Right cardiac atrium (tissue), 5 donors: ENCODE data around the gene RTKN. TPM values are rescaled to one million over a fixed set of nuclear protein-coding genes. Genes with fewer than 3 reads are reported as not detected.
"Not testable (repeated sequence)": the region's sequence is repeated elsewhere in the genome, so short reads cannot be mapped to it uniquely, and the experiment has no call there.

Experiments
- ATAC-seq, 2 donors: fragments of 200-7000 bp; cut with Tn5 transposase; one replicate each; pipeline versions ENCODE4 v1.8.0 to v1.9.1; 2020; ENCODE audit warnings: moderate library complexity in 2 of 2, mild to moderate bottlenecking in 1 of 2
- DNase-seq, 3 donors: peaks; one replicate each; pipeline ENCODE4 v3.0.0-alpha.2; 2020
- H3K27ac ChIP-seq: one replicate; pipeline ENCODE4 v1.5.1; 2013; ENCODE audit warnings: mild to moderate bottlenecking, low read length, control low read depth, moderate library complexity
- H3K27me3 ChIP-seq: one replicate; pipeline ENCODE4 v1.6.1; 2013; ENCODE audit not compliant: control insufficient read depth, insufficient read depth
- H3K4me1 ChIP-seq: one replicate; pipeline ENCODE4 v1.6.1; 2013; ENCODE audit warnings: low read length; ENCODE audit not compliant: control insufficient read depth, insufficient read depth
- H3K4me3 ChIP-seq: one replicate; pipeline ENCODE4 v1.5.1; 2013; ENCODE audit warnings: low read length, control low read depth
- H3K9me3 ChIP-seq: one replicate; pipeline ENCODE4 v1.6.1; 2013; ENCODE audit warnings: low read length; ENCODE audit not compliant: control insufficient read depth
- WGBS: extraction: QIAGEN DNeasy Blood & Tissue Kit; methylation state at CpG from one replicate; pipeline ENCODE4 v1.1.7; 2013; 5-methylcytosine and 5-hydroxymethylcytosine counted together
- intact Hi-C, 4 donors: fragments of 100-400 bp; cut with DNase I; formaldehyde crosslinking; loops; one replicate each; pipeline versions ENCODE4 v1.11.0 to v1.14.0; 2022 to 2023
- polyA plus RNA-seq: library from polyadenylated mRNA; stranded (reverse); fragments of 200-250 nt; gene quantifications from one replicate; pipeline ENCODE4 v1.2.3, GENCODE V29; 2013
- total RNA-seq, 4 donors: library from RNA; stranded (reverse); fragmentation: NEBNext Ultra II Directional; extraction: Animal tissue kit (Norgen Biotek cat#: 25700); gene quantifications; one replicate each; pipeline ENCODE4 v1.2.1, GENCODE V29; 2021
- donor health status: healthy with polysubstance abuse.
- donor health status: DM: no; HTN: yes; CAD: no.
- donor health status: DM: no; HTN: no; CAD: no.
- donor health status: DM: no; HTN: yes; CAD: no; lungs with severe emphysema.
- donor health status: DM: yes; HTN: yes; CAD: no.

Gene RTKN
- total and polyA plus RNA-seq, 5 donors: 16.2 to 27.9 (median 24.8) TPM

DNA sequence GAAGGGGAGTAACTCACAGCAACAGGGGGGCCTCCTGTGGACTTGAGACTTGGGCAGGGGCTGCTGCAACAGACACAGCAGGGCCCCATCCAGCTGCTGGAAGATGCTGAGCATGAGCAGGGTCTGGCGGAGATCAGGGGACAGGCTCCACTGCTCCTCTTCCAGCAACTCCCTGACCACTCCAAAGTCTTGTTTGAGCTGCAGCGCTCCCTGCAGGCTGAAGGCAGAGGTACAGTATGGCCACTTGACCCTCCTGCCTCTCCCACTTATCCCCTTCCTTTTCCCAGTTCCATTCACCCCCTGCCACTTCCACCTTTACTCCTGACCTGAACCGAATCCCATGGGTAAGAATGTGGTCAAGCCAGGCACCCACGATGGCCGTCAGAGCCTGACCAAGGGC is 33.2 kb upstream of the RTKN start:
- DNase-seq: no peak
- Histone ChIP-seq H3K9me3 (no peaks in the 10 kb centered on the region), H3K27ac (no peak overlapping the region), H3K27me3 (no peaks in the 10 kb centered on the region), H3K4me1 (peaks cover 4% of the 10 kb centered on the region), H3K4me3 (no peak overlapping the region)
- ATAC-seq: no peak
- 85% methylated on average over 5 of the region's 5 CpGs for WGBS
- intact Hi-C loops: no loop called here

- peak in 1 of 3 donors; percentile 57 for DNase-seq
- intact Hi-C loops: no loop called here
Observed at GRCh38 chr2:74474481-74474880, 32.7 kb upstream of the RTKN start.

DNA sequence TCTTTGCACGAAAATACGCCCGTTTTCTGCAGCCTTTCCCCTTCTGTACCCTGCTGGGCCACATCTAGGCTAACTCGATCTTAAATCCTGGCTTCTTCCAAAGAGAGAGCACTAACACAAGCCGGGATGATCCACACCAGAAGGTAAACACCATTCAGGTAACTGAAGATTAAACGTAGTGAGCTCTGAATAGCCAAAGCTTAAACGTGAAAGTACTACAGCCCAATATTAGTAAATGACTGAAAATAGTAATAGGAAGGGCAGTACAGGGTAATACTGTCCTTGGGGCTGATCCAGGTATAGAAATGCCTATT is 31.2 kb upstream of the RTKN start:
- Histone ChIP-seq H3K4me1 (peaks cover 4% of the 10 kb centered on the region), H3K9me3 (no peaks in the 10 kb centered on the region), H3K27ac (peak overlapping the region; percentile 68), H3K4me3 (peak overlapping the region; percentile 55), H3K27me3 (no peaks in the 10 kb centered on the region)
- intact Hi-C loops: no loop called here
- ATAC-seq (peak; percentile 2 to 4), DNase-seq (no peak)
- WGBS: 13% methylated on average over 7 of the region's 7 CpGs

More at GRCh38 chr2:74474481-74474880, 32.7 kb upstream of the RTKN start:
- H3K9me3 ChIP-seq: no peaks in the 10 kb centered on the region
- WGBS: 94% methylated on average over 6 of the region's 6 CpGs
- ATAC-seq: no peak
- H3K27me3 ChIP-seq: no peaks in the 10 kb centered on the region
- H3K27ac ChIP-seq: no peak overlapping the region
- H3K4me1 ChIP-seq: peaks cover 4% of the 10 kb centered on the region
- H3K4me3 ChIP-seq: no peak overlapping the region

DNA sequence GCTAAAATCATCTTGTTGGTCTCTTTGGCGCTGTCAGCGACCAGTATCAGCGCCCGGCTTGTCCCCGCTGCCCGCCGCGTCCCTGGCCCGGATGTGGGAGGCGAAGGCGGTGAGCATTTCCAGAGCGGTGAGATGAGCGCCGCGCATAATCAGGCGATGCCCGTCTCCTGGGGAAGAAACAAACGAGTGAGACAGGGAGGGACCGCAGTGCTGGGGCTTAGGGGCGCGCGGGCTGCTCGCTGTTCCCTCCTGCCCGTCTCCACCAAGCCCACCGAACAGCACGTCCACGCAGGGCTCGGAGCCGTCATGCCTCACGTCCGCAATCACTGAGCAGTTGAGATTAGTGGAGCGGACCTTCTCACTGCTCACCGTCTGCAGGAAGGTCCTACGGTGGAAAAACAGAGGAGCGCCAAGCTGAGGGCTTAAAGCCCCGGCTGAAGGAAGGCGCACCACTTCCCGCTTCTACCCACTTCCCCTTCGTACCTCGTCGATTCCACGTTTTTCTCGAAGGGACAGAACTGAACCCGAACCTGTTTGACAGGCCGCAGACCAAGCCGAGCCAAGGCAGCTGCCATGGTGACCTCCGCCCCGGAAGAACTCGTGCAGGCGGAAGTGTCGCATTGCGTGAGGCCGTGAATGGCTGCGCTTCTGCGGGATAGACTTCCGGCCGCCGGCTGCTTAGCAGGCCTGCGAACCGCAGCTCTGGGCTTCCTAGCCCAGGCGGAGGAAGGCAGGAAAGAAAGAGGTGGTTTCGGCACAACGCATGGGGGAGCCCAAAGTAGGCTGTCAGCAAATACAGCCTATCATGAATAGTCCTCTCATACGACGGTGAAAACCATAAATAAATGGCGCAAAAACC is 30.6 kb upstream of the RTKN start, which contains the start of gene MRPL53:
MRPL53 (minus strand) TSS at position 595 of the 859 bp plus-strand sequence; CDS start at position 575, 20 bp downstream.
- under 1% methylated on average over 66 of the region's 66 CpGs for whole genome bisulfite sequencing
- no peaks in the 10 kb centered on the region for H3K27me3 ChIP-seq
- DNase-seq (peak; percentile 95 to 98 (median 98)), ATAC-seq (peak; percentile 95)
- H3K9me3 ChIP-seq: no peaks in the 10 kb centered on the region
- H3K27ac ChIP-seq: peak within 1 kb of the TSS; percentile 83
- intact Hi-C loops: no loop called here
- peak within 1 kb of the TSS; percentile 55 for H3K4me3 ChIP-seq
- peaks cover 4% of the 10 kb centered on the region for H3K4me1 ChIP-seq

DNA sequence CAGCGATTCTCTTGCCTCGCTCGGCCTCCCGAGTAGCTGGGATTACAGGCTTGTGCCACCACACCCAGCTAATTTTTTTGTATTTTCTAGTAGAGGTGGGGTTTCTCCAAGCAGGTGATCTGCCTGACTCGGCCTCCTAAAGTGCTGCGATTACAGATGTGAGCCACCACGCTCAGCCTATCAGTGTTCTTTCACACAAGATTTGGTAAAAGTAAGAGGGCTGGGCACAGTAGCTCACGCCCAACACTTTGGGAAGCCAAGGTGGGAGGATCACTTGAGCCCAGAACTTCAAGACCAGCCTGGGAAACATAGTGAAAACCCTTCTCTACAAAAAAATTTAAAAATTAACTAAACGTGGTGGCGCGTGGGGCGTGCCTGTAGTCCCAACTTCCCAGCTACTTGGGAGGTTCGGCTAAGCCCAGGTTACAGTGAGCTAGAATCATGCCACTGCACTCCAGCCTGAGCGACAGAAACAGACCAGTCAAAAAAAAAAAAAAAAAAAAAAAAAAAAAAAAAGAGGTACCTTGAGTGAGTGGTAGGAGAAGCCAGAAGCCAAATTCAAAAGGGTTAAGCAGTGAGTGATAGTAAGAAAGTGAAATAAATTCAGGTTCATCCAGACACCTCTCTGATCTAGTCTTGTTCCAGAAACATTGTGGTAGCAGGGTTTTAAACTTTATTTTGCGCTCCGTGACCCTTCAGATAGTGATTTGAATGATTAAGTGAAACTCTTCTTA is 29.8 kb upstream of the RTKN start:
- intact Hi-C loops: no loop called here
- no peak for ATAC-seq
- Histone ChIP-seq H3K9me3 (no peaks in the 10 kb centered on the region), H3K27ac (peak overlapping the region; percentile 83), H3K4me1 (peaks cover 4% of the 10 kb centered on the region), H3K27me3 (no peaks in the 10 kb centered on the region), H3K4me3 (peak overlapping the region; percentile 55)
- WGBS: 60% methylated on average over 16 of the region's 16 CpGs
- no peak for DNase-seq

DNA sequence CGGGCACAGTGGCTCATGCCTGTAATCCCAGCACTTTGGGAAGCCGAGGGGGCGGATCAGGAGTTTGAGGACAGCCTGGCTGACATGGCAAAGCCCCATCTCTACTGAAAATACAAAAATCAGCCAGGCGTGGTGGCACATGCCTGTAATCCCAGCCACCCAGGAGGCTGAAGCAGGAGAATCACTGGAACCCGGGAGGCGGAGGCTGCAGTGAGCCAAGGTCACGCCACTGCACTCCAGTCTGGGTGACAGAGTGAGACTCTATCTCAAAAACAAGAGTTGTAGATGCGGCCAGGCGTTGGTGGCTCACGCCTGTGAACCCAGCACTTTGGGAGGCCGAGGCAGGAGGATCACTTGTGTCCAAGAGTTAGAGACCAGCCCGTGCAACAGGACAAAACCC is 29.0 kb upstream of the RTKN start:
- intact Hi-C loops, ATAC-seq, H3K4me1 ChIP-seq, H3K27me3 ChIP-seq, H3K27ac ChIP-seq, H3K4me3 ChIP-seq, H3K9me3 ChIP-seq, DNase-seq: not testable (repeated sequence)
- WGBS: 95% methylated on average over 12 of the region's 12 CpGs

- Histone ChIP-seq H3K27me3 (no peaks in the 10 kb centered on the region), H3K4me1 (peaks cover 3% of the 10 kb centered on the region), H3K27ac (no peak overlapping the region), H3K9me3 (no peaks in the 10 kb centered on the region), H3K4me3 (peak overlapping the region; percentile 81)
- ATAC-seq: peak; percentile 6 to 7
- DNase-seq: no peak
- intact Hi-C loops: no loop called here
- WGBS: 4% methylated on average over 13 of the region's 13 CpGs
Observed at GRCh38 chr2:74464406-74464805, 22.7 kb upstream of the RTKN start.

GRCh38 chr2:74462786-74463105 is 21.0 kb upstream of the RTKN start:
- H3K27ac ChIP-seq: no peak overlapping the region
- intact Hi-C loops: no loop called here
- DNase-seq (peak in 1 of 3 donors; percentile 28), ATAC-seq (no peak)
- H3K4me3 ChIP-seq: no peak overlapping the region
- peaks cover 6% of the 10 kb centered on the region for H3K4me1 ChIP-seq
- no peaks in the 10 kb centered on the region for H3K9me3 ChIP-seq
- 81% methylated on average over 4 of the region's 4 CpGs for WGBS
- H3K27me3 ChIP-seq: no peaks in the 10 kb centered on the region

GRCh38 chr2:74462054-74462785 is 20.5 kb upstream of the RTKN start:
- no peak for ATAC-seq
- intact Hi-C loops: no loop called here

DNA sequence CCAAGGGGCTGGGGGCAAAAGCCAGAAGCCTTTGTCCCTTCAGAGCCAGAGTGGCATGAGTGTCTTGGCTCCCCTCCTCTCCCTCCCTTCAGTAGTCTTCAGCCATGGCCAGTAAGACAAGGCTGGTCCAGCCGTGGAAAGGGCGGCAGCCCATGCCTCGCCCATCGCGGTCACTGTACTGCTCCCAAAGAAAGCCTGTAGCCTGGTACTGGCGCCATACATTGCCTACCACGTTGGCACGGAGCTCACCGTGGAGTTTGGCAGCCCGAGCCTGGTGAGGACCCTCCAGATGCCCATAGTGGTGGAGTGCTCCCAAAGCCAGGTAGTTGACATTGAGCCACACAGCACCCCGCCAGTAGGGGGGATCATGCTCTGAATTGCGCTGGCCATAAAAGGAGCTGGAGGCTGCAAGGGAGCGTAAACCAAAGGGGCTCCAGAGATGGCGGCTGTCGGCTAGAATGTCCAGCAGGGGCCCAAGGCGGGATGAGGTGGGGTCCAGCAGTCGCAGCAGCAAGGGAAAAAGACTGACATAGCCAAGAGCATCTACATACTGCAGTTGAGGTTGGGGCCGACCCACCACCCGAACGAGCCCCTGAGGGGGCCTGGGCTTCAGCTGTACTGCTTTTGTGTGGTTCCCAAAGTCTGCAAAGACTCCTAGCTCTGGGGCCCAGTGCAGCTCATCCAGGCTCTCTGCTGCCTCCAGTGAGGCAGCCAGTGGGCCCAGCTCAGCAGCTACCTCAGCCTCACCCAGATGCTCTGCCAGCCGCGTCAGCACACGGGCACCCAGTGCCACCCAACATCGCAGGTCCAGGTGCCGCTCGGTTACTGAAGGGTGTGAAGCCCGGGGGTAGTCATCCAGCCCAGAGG is 19.7 kb upstream of the RTKN start:
- ATAC-seq: no peak
- Histone ChIP-seq H3K27ac (no peak overlapping the region), H3K4me3 (no peak overlapping the region), H3K27me3 (no peaks in the 10 kb centered on the region), H3K4me1 (peaks cover 6% of the 10 kb centered on the region), H3K9me3 (no peaks in the 10 kb centered on the region)
- intact Hi-C loops: no loop called here
- 90% methylated on average over 27 of the region's 27 CpGs for WGBS
- DNase-seq: peak in 1 of 3 donors; percentile 52

More at GRCh38 chr2:74462054-74462785, 20.5 kb upstream of the RTKN start:
- DNase-seq: no peak
- Histone ChIP-seq H3K27ac (no peak overlapping the region), H3K4me1 (peaks cover 6% of the 10 kb centered on the region), H3K9me3 (no peaks in the 10 kb centered on the region), H3K27me3 (no peaks in the 10 kb centered on the region), H3K4me3 (no peak overlapping the region)
- WGBS: 87% methylated on average over 20 of the region's 20 CpGs
